Spleen (tissue), 7 donors: Measurements from ENCODE around the gene DHRS11.

Source experiments
- POLR2AphosphoS5 ChIP-seq, 3 donors: sonication (generic); formaldehyde crosslinking; IDR thresholded peaks; one replicate each; pipeline ENCODE4 v1.5.1; 2017; ENCODE audit warnings: antibody characterized with exemption in 3 of 3
- TF ChIP-seq, protein P1 (sequence below), 11 experiments: fragments of 200-600 bp in 7 of 11; fragments of 450-650 bp in 4 of 11; sonication (generic) in 4 of 11; IDR thresholded peaks in 8 of 11; conservative IDR thresholded peaks in 3 of 11; 1 replicate in 7 of 11; 2 replicates in 4 of 11; pipeline versions ENCODE4 v1.4.0 to v1.8.0; 2016 to 2021; ENCODE audit warnings: antibody characterized with exemption in 11 of 11, inconsistent platforms in 4 of 11, mild to moderate bottlenecking in 1 of 11
- donor health status: DM: no; HTN: no; CAD: no; lungs with moderate emphysema.
- donor health status: DM: no; HTN: no; CAD: no.
- donor health status: DM: no; HTN: no; CAD: no.

DNA sequence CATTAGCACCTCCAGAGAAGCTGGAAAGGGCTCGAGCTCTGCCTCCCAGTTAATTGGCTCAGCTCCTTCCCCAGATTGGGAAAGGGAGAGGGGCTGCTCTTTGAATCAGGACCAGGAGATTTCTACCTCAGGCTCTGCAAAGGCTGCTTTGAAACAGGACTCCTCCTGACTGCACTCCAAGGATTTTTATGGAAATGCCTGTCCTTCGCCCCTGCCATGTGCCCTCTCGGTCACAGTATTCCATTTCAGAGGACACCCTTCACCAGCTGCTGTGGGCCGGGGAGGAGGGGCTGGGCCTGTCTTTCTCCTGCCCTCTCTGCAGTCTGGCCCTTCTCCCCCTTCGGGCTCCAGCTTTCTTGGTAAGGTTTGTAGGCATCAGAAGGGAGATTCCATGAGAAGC, 23.3 kb downstream of the DHRS11 start:
- TF ChIP-seq, protein P1, sequence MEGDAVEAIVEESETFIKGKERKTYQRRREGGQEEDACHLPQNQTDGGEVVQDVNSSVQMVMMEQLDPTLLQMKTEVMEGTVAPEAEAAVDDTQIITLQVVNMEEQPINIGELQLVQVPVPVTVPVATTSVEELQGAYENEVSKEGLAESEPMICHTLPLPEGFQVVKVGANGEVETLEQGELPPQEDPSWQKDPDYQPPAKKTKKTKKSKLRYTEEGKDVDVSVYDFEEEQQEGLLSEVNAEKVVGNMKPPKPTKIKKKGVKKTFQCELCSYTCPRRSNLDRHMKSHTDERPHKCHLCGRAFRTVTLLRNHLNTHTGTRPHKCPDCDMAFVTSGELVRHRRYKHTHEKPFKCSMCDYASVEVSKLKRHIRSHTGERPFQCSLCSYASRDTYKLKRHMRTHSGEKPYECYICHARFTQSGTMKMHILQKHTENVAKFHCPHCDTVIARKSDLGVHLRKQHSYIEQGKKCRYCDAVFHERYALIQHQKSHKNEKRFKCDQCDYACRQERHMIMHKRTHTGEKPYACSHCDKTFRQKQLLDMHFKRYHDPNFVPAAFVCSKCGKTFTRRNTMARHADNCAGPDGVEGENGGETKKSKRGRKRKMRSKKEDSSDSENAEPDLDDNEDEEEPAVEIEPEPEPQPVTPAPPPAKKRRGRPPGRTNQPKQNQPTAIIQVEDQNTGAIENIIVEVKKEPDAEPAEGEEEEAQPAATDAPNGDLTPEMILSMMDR (IDR thresholded peaks at IDR 0.05 in 8 of 11, conservative IDR thresholded peaks at IDR 0.05 in 3 of 11), result no peak
- no peak for TF ChIP-seq POLR2AphosphoS5 (IDR thresholded peaks at IDR 0.05)
